GM21515 (cell line): Measurements from ENCODE around the gene COG1.
A peak's percentile ranks its signal among the peaks of the same experiment; 100 is the strongest.
"Not testable (repeated sequence)": the region's sequence is repeated elsewhere in the genome, so short reads cannot be mapped to it uniquely, and the experiment has no call there.

Experiments
- ATAC-seq: cut with Tn5 transposase; IDR thresholded peaks from one replicate; pipeline ENCODE4 v1.9.1; 2021; ENCODE audit not compliant: unreplicated experiment

COG1 gene, protein sequence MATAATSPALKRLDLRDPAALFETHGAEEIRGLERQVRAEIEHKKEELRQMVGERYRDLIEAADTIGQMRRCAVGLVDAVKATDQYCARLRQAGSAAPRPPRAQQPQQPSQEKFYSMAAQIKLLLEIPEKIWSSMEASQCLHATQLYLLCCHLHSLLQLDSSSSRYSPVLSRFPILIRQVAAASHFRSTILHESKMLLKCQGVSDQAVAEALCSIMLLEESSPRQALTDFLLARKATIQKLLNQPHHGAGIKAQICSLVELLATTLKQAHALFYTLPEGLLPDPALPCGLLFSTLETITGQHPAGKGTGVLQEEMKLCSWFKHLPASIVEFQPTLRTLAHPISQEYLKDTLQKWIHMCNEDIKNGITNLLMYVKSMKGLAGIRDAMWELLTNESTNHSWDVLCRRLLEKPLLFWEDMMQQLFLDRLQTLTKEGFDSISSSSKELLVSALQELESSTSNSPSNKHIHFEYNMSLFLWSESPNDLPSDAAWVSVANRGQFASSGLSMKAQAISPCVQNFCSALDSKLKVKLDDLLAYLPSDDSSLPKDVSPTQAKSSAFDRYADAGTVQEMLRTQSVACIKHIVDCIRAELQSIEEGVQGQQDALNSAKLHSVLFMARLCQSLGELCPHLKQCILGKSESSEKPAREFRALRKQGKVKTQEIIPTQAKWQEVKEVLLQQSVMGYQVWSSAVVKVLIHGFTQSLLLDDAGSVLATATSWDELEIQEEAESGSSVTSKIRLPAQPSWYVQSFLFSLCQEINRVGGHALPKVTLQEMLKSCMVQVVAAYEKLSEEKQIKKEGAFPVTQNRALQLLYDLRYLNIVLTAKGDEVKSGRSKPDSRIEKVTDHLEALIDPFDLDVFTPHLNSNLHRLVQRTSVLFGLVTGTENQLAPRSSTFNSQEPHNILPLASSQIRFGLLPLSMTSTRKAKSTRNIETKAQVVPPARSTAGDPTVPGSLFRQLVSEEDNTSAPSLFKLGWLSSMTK

DNA sequence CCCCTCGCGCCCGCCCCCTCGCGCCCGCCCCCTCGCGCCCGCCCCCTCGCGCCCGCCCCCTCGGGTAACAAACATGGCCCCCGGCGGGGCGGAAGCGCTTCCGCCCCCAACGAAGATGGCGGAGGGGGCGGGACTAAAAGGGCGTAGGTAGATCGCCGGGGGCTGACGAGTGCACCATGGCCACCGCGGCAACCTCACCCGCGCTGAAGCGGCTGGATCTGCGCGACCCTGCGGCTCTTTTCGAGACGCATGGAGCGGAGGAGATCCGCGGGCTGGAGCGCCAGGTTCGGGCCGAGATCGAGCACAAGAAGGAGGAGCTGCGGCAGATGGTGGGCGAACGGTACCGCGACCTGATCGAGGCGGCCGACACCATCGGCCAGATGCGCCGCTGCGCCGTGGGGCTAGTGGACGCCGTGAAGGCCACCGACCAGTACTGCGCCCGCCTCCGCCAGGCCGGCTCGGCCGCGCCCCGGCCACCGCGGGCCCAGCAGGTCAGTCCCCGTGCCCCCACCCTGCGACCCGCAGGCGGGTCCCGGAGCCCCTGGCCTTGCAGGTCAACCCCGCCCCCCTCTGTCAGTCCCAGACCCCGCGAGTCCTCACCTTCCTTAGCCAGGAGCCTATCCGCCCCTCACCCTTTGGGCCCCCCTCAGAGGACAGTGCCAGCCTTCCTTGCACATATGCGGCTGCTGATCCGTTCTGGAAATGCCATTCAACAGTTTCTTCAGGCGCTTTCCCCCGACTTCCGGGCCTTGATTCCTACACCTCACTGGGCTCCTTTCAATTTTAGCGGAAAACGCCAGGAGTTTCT is at the start of gene COG1:
COG1 (plus strand) TSS at position 162 of the 808 bp plus-strand sequence; CDS start at position 177, 15 bp downstream.
- peak; percentile 72 for ATAC-seq

GRCh38 chr17:73144209-73144608 is 48.6 kb upstream of the COG1 start:
- not testable (repeated sequence) for ATAC-seq

DNA sequence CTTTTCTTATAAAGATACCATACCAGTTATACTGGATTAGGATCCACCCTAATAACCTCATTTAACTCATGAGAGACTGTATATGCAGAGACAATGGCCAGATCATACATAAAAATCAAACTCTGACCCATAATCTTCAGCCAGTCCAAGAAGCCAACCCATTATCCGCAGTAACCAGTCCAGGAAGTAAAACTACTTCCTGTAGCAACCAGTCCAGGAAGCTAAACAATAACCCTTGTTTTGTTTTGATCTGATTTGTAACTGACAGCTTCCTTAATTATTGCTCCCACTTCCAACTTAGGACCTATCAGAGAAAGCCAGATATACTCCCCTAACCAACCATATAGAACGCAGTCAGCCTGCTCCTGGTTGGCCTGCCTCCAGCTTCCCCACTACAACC is 47.2 kb upstream of the COG1 start:
- no peak for ATAC-seq

GRCh38 chr17:73147791-73148190 is 45.1 kb upstream of the COG1 start:
- not testable (repeated sequence) for ATAC-seq

DNA sequence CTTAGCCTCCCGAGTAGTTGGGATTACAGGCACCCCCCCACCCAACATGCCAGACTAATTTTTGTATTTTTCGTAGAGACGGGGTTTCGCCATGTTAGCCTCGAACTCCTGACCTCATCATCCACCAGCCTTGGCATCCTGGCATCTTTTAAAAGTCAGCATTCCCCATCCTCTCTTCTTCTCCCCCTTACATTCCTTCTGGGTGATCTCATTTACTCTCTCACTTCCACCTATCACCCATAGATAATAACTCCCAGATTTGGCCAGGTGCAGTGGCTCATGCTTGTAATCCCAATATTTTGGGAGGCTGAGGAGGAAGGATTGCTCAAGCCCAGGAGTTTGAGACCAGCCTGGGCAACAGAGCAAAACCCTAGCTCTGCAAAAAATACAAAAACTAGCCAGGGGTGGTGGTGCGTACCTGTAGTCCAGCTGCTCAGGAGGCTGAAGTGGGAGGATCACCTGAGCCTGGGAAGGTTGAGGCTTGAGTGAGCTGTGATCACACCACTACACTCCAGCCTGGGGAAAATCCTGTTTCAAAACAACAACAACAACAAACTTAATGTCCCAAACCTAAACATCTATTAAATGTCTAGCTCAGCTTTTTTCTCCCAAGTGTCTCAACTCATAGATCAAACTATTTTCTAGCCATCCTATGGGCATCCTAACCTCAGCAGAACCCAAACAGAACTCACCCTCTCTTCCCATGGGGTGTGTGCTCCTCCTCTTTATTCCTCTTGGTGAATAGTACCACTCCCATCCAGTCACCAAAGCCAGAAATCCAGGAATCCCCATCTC is 44.1 kb upstream of the COG1 start:
- ATAC-seq, result no peak

GRCh38 chr17:73150622-73151300 is 42.1 kb upstream of the COG1 start:
- ATAC-seq, result not testable (repeated sequence)

DNA sequence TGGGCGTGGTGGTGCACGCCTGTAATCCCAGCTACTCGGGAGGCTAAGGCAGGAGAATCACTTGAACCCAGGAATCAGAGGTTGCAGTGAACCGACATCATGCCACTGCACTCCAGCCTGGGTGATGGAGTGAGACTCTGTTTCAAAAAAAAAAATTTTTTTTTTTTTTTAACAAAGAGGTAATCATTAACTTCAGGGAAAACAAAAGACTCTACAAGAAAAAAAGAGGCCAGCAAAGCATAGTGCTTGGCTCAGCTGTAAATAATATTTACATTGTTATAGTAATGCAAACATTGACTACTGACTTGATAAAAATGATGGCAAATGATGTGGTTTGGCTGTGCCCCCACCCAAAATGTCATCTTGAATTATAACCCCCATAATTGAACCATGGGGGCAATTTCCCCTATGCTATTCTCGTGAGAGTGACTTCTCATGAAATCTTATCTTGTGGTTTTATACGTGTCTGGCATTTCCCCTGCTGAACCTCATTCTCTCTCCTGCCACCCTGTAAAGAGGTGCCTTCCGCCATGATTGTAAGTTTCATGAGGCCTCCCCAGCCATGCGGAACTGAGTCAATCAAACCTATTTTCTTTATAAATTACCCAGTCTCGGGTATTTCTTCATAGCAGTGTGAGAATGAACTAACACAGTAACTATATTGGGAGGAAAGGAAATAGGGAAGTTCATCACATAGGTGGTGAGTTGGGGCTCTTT is 40.8 kb upstream of the COG1 start:
- no peak for ATAC-seq

DNA sequence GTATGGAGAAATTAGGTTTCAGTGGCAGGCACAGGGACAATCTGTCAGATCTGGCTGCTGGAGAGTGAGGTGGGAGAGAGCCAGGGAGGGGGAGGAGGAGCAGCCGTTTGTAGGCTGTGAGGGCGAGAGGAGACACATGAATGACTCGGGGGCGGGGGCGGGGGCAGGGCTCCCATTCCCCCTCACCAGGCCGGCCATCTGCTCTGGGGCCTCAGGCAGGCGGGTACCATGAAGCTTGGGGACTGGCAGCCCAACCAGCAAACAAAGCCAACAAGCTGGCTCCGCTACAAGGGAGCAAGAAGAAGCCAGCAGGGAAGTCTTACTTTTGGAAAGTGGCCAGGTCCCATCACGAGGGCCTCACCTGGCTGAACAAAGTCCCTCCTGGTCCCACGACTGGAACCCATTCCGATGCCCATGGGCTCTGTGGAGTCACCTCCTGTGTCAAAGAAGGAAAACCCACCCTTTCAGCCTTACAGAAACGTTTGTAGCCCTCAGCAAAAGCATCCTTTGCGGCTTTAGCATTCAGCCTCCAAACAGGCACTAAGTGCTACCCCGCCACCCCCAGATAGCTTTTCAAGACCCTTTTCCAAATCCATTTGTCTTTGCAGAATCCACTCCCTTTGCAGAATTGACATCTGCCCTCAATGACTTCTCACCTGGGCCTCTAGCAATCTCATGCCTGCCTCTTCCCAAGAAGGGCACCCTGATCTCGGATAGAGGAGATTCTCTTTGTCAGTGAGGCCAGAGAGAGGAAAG is 37.3 kb upstream of the COG1 start:
- ATAC-seq, result peak; percentile 5

DNA sequence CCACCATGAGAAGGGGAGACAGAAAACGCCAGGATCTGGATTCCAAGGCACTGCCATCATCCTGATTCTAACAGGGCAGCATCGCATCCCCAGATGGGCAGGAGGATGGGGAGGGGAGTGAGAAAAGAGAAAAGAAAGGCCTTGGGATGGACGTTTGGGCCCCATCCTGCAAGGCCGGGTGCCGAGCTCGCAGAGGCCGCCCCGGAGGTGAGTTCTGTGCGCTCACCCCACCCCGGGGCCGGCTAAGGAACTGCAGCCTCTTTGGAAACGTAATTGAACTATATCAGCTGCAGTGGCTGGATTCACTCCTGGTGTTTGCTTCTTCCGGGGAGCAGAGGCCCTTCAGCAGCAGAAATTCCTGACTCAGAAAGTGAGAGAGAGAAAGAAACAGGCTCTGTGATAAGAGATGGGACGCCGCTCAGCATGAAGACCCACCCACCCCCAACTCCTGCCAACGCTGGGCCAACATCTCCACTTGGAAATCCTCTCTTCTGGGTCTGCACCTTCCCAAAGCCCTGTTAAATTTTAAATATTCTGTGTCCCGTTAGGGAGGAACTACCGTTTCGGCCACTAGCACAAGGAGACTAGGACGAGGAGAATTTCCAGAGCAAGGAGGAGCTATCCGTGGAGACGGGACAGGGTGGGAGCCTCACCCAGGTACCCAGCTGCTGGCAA is 36.6 kb upstream of the COG1 start:
- ATAC-seq, result peak; percentile 81

GRCh38 chr17:73156887-73157520 is 35.9 kb upstream of the COG1 start:
- no peak for ATAC-seq

- ATAC-seq, result no peak
Observed at GRCh38 chr17:73157521-73157890, 35.3 kb upstream of the COG1 start.

DNA sequence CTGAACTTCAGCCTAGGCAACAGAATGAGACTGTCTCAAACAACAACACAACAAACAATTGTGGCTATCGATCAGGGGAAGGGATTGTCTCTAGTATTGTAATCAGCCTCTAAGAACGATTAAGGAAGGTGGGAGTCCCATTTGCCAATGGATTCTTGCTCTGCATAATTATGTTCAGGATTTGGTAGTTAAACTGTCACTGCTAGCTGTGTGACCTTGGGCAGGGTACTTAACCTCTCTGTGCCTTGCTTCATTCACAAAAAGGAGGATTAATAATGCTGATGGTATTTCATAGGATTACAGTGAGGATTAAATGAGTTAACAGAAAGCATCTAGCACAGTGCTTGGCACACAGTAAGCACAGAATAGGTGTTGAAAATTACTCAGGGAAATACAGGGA is 34.7 kb upstream of the COG1 start:
- no peak for ATAC-seq

- no peak for ATAC-seq
Observed at GRCh38 chr17:73160980-73161630, 31.8 kb upstream of the COG1 start.

- ATAC-seq, result no peak
Observed at GRCh38 chr17:73163043-73163442, 29.8 kb upstream of the COG1 start.

- ATAC-seq, result no peak
Observed at GRCh38 chr17:73165616-73166404, 27.0 kb upstream of the COG1 start.
